Panc1 (cell line): ENCODE measurements around the gene LMAN2L. TPM values are rescaled to one million over a fixed set of nuclear protein-coding genes. Genes with fewer than 3 reads are reported as not detected.

Experiments used
- ATAC-seq: fragments of 200-7000 bp; cut with Tn5 transposase; 2 replicates; pipeline ENCODE4 v1.9.1; 2020; ENCODE audit warnings: mild to moderate bottlenecking, moderate library complexity
- BruUV-seq: library from RNA; stranded (reverse); fragments of 400-500 nt; replicated peaks from 2 replicates; lab custom pipeline; 2021; lab: Mats Ljungman, UMichigan
- CTCF ChIA-PET: fragments of 300-600 bp; sonication (Branson Sonifier 250); formaldehyde crosslinking; loops from one replicate; lab custom pipeline; 2022; ENCODE audit warnings: antibody characterized with exemption; lab: Charles Lee
- POLR2A ChIA-PET: fragments of 300-600 bp; sonication (Branson Sonifier 250); formaldehyde crosslinking; loops from one replicate; lab custom pipeline; 2022; ENCODE audit warnings: antibody characterized with exemption; lab: Charles Lee
- DNase-seq: peaks from one replicate; pipeline ENCODE4 v3.0.0-alpha.2; 2010; ENCODE audit warnings: low read depth, low spot score
- H3K27ac ChIP-seq: 2 replicates; pipeline ENCODE4 v1.5.1; 2011; ENCODE audit warnings: mild to moderate bottlenecking, low read length, inconsistent platforms
- H3K27me3 ChIP-seq: fragments of 200-500 bp; sonication (Bioruptor generic); 2 replicates; pipeline ENCODE4 v1.6.0; 2014; ENCODE audit warnings: low read length, inconsistent platforms; ENCODE audit not compliant: control insufficient read depth, insufficient read depth
- H3K36me3 ChIP-seq: fragments of 200-500 bp; sonication (Bioruptor generic); 2 replicates; pipeline ENCODE4 v1.5.1; 2014; ENCODE audit warnings: inconsistent platforms, mild to moderate bottlenecking, low read length, moderate library complexity; ENCODE audit not compliant: control insufficient read depth, insufficient read depth
- H3K4me1 ChIP-seq: 2 replicates; pipeline ENCODE4 v1.5.1; 2011; ENCODE audit warnings: inconsistent platforms, mild to moderate bottlenecking, low read length, moderate library complexity; ENCODE audit not compliant: control insufficient read depth, insufficient read depth
- H3K4me3 ChIP-seq, 2 experiments: 2 replicates each; pipeline ENCODE4 v1.5.1; 2011 to 2012; ENCODE audit warnings: low read depth in 2 of 2, low read length in 2 of 2, mild to moderate bottlenecking in 2 of 2, inconsistent platforms in 1 of 2, moderate library complexity in 1 of 2
- H3K9me3 ChIP-seq: fragments of 200-500 bp; sonication (Bioruptor generic); 2 replicates; pipeline ENCODE4 v1.5.1; 2014; ENCODE audit warnings: low read depth, mild to moderate bottlenecking, inconsistent platforms, low read length, moderate library complexity; ENCODE audit not compliant: control insufficient read depth, insufficient read depth
- POLR2AphosphoS5 ChIP-seq: IDR thresholded peaks from 2 replicates; pipeline ENCODE4 v1.6.1; 2012; ENCODE audit warnings: mild to moderate bottlenecking, low read depth, low read length, moderate library complexity
- SIN3A ChIP-seq: IDR thresholded peaks from 2 replicates; pipeline ENCODE4 v1.6.1; 2012; ENCODE audit warnings: low read depth, mild to moderate bottlenecking, low read length, moderate library complexity, borderline replicate concordance; ENCODE audit not compliant: insufficient read depth
- TCF7L2 ChIP-seq: IDR thresholded peaks from 2 replicates; pipeline ENCODE4 v1.6.1; 2011; ENCODE audit warnings: mild to moderate bottlenecking, low read depth, low read length, inconsistent platforms
- in situ Hi-C: cut with HindIII; loops from 2 replicates; pipeline ENCODE4 v1.10.0; 2016; ENCODE audit warnings: low sequenced_read_pairs, low pct_unique_long_range_greater_than_20kb
- intact Hi-C: fragments of 100-400 bp; cut with micrococcal nuclease; formaldehyde crosslinking; loops from one replicate; pipeline ENCODE4 v1.10.0; 2022; ENCODE audit not compliant: unreplicated experiment
- total RNA-seq: library from RNA; stranded (reverse); gene quantifications from one replicate; pipeline ENCODE4 v1.2.1, GENCODE V29; 2021; ENCODE audit not compliant: unreplicated experiment
- TF ChIP-seq, protein P1 (sequence below): fragments of 450-650 bp; IDR thresholded peaks from 2 replicates; pipeline ENCODE4 v1.5.1; 2017; ENCODE audit warnings: mild to moderate bottlenecking
- TF ChIP-seq, protein P2 (sequence below), 2 experiments: IDR thresholded peaks; 2 replicates each; pipeline ENCODE4 v1.6.1; 2011 to 2012; ENCODE audit warnings: low read depth in 2 of 2, control low read depth in 1 of 2, low read length in 1 of 2, mild to moderate bottlenecking in 1 of 2, moderate library complexity in 1 of 2; ENCODE audit not compliant: insufficient read depth in 1 of 2

The LMAN2L gene
- total RNA-seq, 1 experiment from 2014 or later, result 31.5 TPM

DNA sequence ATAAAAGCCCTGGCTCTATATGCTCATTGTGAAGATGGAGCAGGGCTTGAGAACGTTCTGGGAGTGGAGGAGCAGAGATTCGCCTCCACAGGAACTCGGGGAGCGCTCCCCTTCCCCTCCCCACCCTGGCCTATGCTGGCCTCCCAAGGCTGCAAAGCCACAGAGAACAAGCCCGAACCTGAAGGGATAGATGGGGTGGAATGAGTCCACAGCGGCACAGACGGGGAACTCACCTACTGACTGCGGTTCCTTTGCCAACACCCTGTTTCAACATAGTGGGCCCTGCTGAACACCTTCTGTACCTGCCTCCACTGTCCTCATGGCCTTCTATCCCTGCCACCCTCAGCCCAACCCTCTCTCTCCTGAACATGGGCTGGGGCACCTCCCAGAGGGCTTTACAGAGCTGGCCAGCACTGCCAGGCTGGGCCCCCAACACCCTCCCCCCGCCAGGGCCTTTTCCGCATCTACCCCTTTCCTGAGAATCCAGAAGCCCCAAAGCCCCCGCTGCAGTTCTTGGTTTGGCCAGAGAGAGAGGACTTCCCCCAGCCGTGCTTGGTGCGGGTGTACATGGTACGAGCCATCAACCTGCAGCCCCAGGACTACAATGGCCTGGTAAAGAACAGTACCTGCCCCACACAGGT, 41.5 kb downstream of the LMAN2L start:
- BruUV-seq, result no TSS peak

DNA sequence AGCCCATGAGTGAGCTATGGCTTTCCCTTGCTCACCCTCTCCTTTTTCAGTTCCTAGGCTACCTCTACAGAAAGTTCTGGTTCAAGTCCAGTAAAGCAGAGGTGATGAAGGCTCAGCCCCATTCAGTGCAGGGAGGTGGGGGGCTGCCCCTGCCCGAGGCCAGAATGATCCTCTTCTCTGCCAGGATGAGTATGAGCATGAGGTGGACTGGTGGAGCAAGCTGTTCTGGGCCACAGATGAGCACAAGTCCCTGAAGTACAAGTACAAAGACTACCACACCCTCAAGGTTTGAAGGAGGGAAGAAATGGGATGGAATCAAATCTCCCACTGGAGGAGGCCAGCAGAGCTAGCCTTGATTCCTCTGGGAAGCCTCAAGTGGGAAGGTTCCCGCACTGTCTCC, 42.4 kb downstream of the LMAN2L start:
- in situ Hi-C loops, result no loop called here
- no peak overlapping the region for H3K27ac ChIP-seq
- TF ChIP-seq SIN3A (no peak), TCF7L2 (no peak), POLR2AphosphoS5 (no peak)
- TF ChIP-seq, protein P1, sequence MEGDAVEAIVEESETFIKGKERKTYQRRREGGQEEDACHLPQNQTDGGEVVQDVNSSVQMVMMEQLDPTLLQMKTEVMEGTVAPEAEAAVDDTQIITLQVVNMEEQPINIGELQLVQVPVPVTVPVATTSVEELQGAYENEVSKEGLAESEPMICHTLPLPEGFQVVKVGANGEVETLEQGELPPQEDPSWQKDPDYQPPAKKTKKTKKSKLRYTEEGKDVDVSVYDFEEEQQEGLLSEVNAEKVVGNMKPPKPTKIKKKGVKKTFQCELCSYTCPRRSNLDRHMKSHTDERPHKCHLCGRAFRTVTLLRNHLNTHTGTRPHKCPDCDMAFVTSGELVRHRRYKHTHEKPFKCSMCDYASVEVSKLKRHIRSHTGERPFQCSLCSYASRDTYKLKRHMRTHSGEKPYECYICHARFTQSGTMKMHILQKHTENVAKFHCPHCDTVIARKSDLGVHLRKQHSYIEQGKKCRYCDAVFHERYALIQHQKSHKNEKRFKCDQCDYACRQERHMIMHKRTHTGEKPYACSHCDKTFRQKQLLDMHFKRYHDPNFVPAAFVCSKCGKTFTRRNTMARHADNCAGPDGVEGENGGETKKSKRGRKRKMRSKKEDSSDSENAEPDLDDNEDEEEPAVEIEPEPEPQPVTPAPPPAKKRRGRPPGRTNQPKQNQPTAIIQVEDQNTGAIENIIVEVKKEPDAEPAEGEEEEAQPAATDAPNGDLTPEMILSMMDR, result no peak
- TF ChIP-seq, protein P2, sequence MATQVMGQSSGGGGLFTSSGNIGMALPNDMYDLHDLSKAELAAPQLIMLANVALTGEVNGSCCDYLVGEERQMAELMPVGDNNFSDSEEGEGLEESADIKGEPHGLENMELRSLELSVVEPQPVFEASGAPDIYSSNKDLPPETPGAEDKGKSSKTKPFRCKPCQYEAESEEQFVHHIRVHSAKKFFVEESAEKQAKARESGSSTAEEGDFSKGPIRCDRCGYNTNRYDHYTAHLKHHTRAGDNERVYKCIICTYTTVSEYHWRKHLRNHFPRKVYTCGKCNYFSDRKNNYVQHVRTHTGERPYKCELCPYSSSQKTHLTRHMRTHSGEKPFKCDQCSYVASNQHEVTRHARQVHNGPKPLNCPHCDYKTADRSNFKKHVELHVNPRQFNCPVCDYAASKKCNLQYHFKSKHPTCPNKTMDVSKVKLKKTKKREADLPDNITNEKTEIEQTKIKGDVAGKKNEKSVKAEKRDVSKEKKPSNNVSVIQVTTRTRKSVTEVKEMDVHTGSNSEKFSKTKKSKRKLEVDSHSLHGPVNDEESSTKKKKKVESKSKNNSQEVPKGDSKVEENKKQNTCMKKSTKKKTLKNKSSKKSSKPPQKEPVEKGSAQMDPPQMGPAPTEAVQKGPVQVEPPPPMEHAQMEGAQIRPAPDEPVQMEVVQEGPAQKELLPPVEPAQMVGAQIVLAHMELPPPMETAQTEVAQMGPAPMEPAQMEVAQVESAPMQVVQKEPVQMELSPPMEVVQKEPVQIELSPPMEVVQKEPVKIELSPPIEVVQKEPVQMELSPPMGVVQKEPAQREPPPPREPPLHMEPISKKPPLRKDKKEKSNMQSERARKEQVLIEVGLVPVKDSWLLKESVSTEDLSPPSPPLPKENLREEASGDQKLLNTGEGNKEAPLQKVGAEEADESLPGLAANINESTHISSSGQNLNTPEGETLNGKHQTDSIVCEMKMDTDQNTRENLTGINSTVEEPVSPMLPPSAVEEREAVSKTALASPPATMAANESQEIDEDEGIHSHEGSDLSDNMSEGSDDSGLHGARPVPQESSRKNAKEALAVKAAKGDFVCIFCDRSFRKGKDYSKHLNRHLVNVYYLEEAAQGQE (IDR thresholded peaks at IDR 0.05; ENCODE audit: insufficient read depth in 1 of 2, low read depth in 2 of 2, low read length in 1 of 2), result no peak
- POLR2A ChIA-PET, result no interaction called here
- no peaks in the 10 kb centered on the region for H3K27me3 ChIP-seq
- H3K9me3 ChIP-seq, result no peaks in the 10 kb centered on the region
- H3K4me1 ChIP-seq, result no peaks in the 10 kb centered on the region
- DNase-seq (no peak), ATAC-seq (no peak)
- no TSS peak for BruUV-seq
- no peaks in the 10 kb centered on the region for H3K36me3 ChIP-seq
- intact Hi-C loops, result no loop called here
- H3K4me3 ChIP-seq, result no peak overlapping the region
- CTCF ChIA-PET, result no interaction called here

More for the DNA sequence above, 41.5 kb downstream of the LMAN2L start:
- H3K36me3 ChIP-seq, result no peaks in the 10 kb centered on the region
- H3K4me3 ChIP-seq, result no peak overlapping the region
- in situ Hi-C loops, result no loop called here
- DNase-seq, result no peak
- H3K27ac ChIP-seq, result no peak overlapping the region
- intact Hi-C loops, result no loop called here
- no peak for TF ChIP-seq TCF7L2
- TF ChIP-seq, protein P1, result no peak
- TF ChIP-seq, protein P2 (IDR thresholded peaks at IDR 0.05; ENCODE audit: insufficient read depth in 1 of 2, low read depth in 2 of 2, low read length in 1 of 2), result no peak
- TF ChIP-seq SIN3A, result no peak
- TF ChIP-seq POLR2AphosphoS5, result no peak
- POLR2A ChIA-PET, result no interaction called here
- CTCF ChIA-PET, result no interaction called here
- no peaks in the 10 kb centered on the region for H3K27me3 ChIP-seq
- no peaks in the 10 kb centered on the region for H3K4me1 ChIP-seq
- no peak for ATAC-seq
- H3K9me3 ChIP-seq, result no peaks in the 10 kb centered on the region
